ENCODE data around the gene CD209. TPM values are rescaled to one million over a fixed set of nuclear protein-coding genes. Genes with fewer than 3 reads are reported as not detected.
A peak's percentile ranks its signal among the peaks of the same experiment; 100 is the strongest.

Gene CD209
- total and polyA plus RNA-seq, 2 donors (not counting 3 experiments of a cell fraction or from before 2014, with no cell fraction given), result not detected

DNA sequence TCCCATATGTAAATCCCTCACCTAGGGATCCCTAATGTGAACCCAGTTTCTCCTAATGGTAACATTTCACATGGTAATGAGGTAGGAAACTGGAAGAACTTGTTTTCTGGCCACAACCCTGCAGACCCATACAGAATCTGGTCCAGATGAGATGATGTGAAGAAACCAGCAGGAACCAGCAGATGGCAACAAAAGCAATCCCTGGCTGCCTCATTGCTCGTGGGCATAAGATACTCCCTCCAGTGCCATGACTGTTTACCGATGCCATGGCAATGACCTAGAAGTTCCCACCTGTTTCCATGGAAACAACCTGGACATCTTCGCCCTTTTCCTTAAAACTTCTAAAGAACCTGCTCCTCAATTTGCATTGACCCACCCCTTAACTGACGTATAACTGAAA lies 1.4 kb upstream of the CD209 start:
- no peaks in the 10 kb centered on the region for H3K9me1 ChIP-seq (replicated peaks; ENCODE audit: control insufficient read depth, extremely low read depth, insufficient read depth, low read length)
- H3K4me2 ChIP-seq (ENCODE audit: insufficient read depth, low read length), result no peak overlapping the region
- no peaks in the 10 kb centered on the region for H3K79me2 ChIP-seq (ENCODE audit: control insufficient read depth, insufficient read depth, low read length)
- no peak overlapping the region for H2AFZ ChIP-seq (ENCODE audit: low read depth, low read length)
- DNase-seq (ENCODE audit: low read depth, low spot score) (peak; percentile 58), FAIRE-seq (peak; percentile 38)
- intact Hi-C loops (cut with micrococcal nuclease), result loop anchor here (1.0 kb wide), 1 partner anchor 51 kb away; no protein-coding TSS in a partner anchor
- TF ChIP-seq, protein P1, sequence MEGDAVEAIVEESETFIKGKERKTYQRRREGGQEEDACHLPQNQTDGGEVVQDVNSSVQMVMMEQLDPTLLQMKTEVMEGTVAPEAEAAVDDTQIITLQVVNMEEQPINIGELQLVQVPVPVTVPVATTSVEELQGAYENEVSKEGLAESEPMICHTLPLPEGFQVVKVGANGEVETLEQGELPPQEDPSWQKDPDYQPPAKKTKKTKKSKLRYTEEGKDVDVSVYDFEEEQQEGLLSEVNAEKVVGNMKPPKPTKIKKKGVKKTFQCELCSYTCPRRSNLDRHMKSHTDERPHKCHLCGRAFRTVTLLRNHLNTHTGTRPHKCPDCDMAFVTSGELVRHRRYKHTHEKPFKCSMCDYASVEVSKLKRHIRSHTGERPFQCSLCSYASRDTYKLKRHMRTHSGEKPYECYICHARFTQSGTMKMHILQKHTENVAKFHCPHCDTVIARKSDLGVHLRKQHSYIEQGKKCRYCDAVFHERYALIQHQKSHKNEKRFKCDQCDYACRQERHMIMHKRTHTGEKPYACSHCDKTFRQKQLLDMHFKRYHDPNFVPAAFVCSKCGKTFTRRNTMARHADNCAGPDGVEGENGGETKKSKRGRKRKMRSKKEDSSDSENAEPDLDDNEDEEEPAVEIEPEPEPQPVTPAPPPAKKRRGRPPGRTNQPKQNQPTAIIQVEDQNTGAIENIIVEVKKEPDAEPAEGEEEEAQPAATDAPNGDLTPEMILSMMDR (IDR thresholded peaks at IDR 0.05; ENCODE audit: extremely low read depth in 1 of 2, insufficient read depth in 1 of 2, low read depth in 1 of 2, low read length in 2 of 2), result peak in 1 of 2 donors; percentile 43
- no peak for TF ChIP-seq MYC (IDR thresholded peaks at IDR 0.05; ENCODE audit: low read depth, low read length)
- BruUV-seq (replicated peaks), result no TSS peak
- dilution Hi-C loops (cut with MboI; ENCODE audit: extremely low pct_ligation_motif_present, low sequenced_read_pairs), result no loop called here
- no peak overlapping the region for H3K9ac ChIP-seq (replicated peaks; ENCODE audit: extremely low read depth, insufficient read depth, low read length)
- H3K4me1 ChIP-seq (ENCODE audit: control insufficient read depth, extremely low read depth, insufficient read depth, low read length), result no peaks in the 10 kb centered on the region
- ChIA-PET CTCF (interaction anchor here (0.7 to 2.0 kb wide), 4 partner anchors 43 to 120 kb away, joined by 3 to 35 read pairs (median 3); no protein-coding TSS in a partner anchor), POLR2A (no interaction called here)
- no peak overlapping the region for H3K4me3 ChIP-seq (replicated peaks in 1 of 3; ENCODE audit: insufficient read depth in 1 of 3, low read depth in 1 of 3, low read length in 3 of 3)
- no peaks in the 10 kb centered on the region for H3K36me3 ChIP-seq (ENCODE audit: control insufficient read depth in 2 of 2, extremely low read depth in 1 of 2, insufficient read depth in 2 of 2, low read length in 2 of 2)
- no peaks in the 10 kb centered on the region for H3K9me3 ChIP-seq (replicated peaks; ENCODE audit: control insufficient read depth, insufficient read depth, low read length)
- no peaks in the 10 kb centered on the region for H4K20me1 ChIP-seq (replicated peaks; ENCODE audit: control insufficient read depth, extremely low read depth, insufficient read depth, low read length)
- H3K27ac ChIP-seq (ENCODE audit: insufficient read depth, low read depth, low read length), result no peak overlapping the region
- H3K27me3 ChIP-seq (ENCODE audit: control insufficient read depth in 2 of 2, insufficient read depth in 2 of 2, low read length in 2 of 2), result peaks cover 0 to 2% of the 10 kb centered on the region in 2 experiments

DNA sequence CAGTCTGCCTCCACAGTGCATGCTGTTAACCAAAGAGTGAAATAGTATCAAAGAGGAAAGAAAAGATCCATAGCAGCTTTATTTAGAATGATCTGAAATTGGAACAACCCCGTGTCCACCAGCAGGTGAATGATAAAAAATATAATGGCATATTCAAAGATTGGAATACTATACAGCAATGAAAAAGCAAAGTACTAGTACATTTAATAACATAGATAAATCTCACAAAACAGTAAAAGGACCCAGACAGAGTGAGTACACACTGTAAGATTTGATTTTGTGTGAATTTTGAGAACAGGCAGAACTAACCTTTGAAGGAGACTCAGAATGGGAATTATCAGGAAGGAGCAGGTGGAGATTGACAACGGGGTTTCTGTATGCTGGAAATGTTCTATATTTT lies 837 bp upstream of the CD209 start:
- no peaks in the 10 kb centered on the region for H3K4me1 ChIP-seq (ENCODE audit: control insufficient read depth, extremely low read depth, insufficient read depth, low read length)
- dilution Hi-C loops (cut with MboI; ENCODE audit: extremely low pct_ligation_motif_present, low sequenced_read_pairs), result no loop called here
- no peaks in the 10 kb centered on the region for H3K9me3 ChIP-seq (replicated peaks; ENCODE audit: control insufficient read depth, insufficient read depth, low read length)
- H2AFZ ChIP-seq (ENCODE audit: low read depth, low read length), result no peak overlapping the region
- no peak for FAIRE-seq
- no peak overlapping the region for H3K9ac ChIP-seq (replicated peaks; ENCODE audit: extremely low read depth, insufficient read depth, low read length)
- DNase-seq (ENCODE audit: low read depth, low spot score), result no peak
- H3K79me2 ChIP-seq (ENCODE audit: control insufficient read depth, insufficient read depth, low read length), result no peaks in the 10 kb centered on the region
- ChIA-PET POLR2A (no interaction called here), CTCF (interaction anchor here (1.3 to 1.6 kb wide), 2 partner anchors 9 to 51 kb away, joined by 3 to 12 read pairs; no protein-coding TSS in a partner anchor)
- intact Hi-C loops (cut with micrococcal nuclease), result loop anchor here (1.0 kb wide), 1 partner anchor 51 kb away; no protein-coding TSS in a partner anchor
- no peak overlapping the region for H3K4me2 ChIP-seq (ENCODE audit: insufficient read depth, low read length)
- no peak overlapping the region for H3K4me3 ChIP-seq (replicated peaks in 1 of 3; ENCODE audit: insufficient read depth in 1 of 3, low read depth in 1 of 3, low read length in 3 of 3)
- no peaks in the 10 kb centered on the region for H4K20me1 ChIP-seq (replicated peaks; ENCODE audit: control insufficient read depth, extremely low read depth, insufficient read depth, low read length)
- no TSS peak for BruUV-seq (replicated peaks)
- TF ChIP-seq POLR2A (IDR thresholded peaks at IDR 0.05; ENCODE audit: low read depth, low read length) (no peak), EZH2 (IDR thresholded peaks at IDR 0.05; ENCODE audit: borderline replicate concordance, low read depth, low read length, severe bottlenecking) (no peak), POLR2AphosphoS5 (IDR thresholded peaks at IDR 0.05; ENCODE audit: insufficient read depth, low read depth, low read length) (no peak), GATA2 (IDR thresholded peaks at IDR 0.05; ENCODE audit: insufficient read depth, insufficient read length, low read depth, low read length) (no peak), MYC (IDR thresholded peaks at IDR 0.05; ENCODE audit: low read depth, low read length) (no peak), FOS (IDR thresholded peaks at IDR 0.05; ENCODE audit: borderline replicate concordance, insufficient read depth, low read length) (no peak), JUN (IDR thresholded peaks at IDR 0.05; ENCODE audit: borderline replicate concordance, insufficient read depth, insufficient read length, low read depth) (no peak)
- TF ChIP-seq, protein P2, sequence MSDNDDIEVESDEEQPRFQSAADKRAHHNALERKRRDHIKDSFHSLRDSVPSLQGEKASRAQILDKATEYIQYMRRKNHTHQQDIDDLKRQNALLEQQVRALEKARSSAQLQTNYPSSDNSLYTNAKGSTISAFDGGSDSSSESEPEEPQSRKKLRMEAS (IDR thresholded peaks at IDR 0.05; ENCODE audit: insufficient read depth, insufficient read length), result no peak
- TF ChIP-seq, protein P1 (IDR thresholded peaks at IDR 0.05; ENCODE audit: extremely low read depth in 1 of 2, insufficient read depth in 1 of 2, low read depth in 1 of 2, low read length in 2 of 2), result no peak
- no peak overlapping the region for H3K27ac ChIP-seq (ENCODE audit: insufficient read depth, low read depth, low read length)
- H3K36me3 ChIP-seq (ENCODE audit: control insufficient read depth in 2 of 2, extremely low read depth in 1 of 2, insufficient read depth in 2 of 2, low read length in 2 of 2), result no peaks in the 10 kb centered on the region
- H3K27me3 ChIP-seq (ENCODE audit: control insufficient read depth in 2 of 2, insufficient read depth in 2 of 2, low read length in 2 of 2), result peaks cover 0 to 2% of the 10 kb centered on the region in 2 experiments
- H3K9me1 ChIP-seq (replicated peaks; ENCODE audit: control insufficient read depth, extremely low read depth, insufficient read depth, low read length), result no peaks in the 10 kb centered on the region

All from endothelial cell of umbilical vein (primary cell).